Activated CD8-positive, alpha-beta memory T cell treated with anti-CD3 and anti-CD28 coated beads, Interleukin-2, amount 10 ng/mL, durations not matched to agents 7 days and 5 days (primary cell): ENCODE data around the gene RPL9. TPM values are rescaled to one million over a fixed set of nuclear protein-coding genes. Genes with fewer than 3 reads are reported as not detected.
"Not testable (repeated sequence)": the region's sequence is repeated elsewhere in the genome, so short reads cannot be mapped to it uniquely, and the experiment has no call there.

Source experiments
- ATAC-seq: fragments of 150-1000 bp; cut with Tn5 transposase; one replicate; pipeline ENCODE4 v1.10.0; 2021; ENCODE audit warnings: moderate library complexity
- CTCF ChIA-PET: fragments of 350-600 bp; sonication (Branson Sonifier 250); formaldehyde crosslinking; loops from one replicate; lab custom pipeline; 2021; ENCODE audit warnings: antibody characterized with exemption; lab: Charles Lee
- DNase-seq: peaks from one replicate; pipeline ENCODE4 v3.0.0-alpha.2; 2020
- H3K27ac Mint-ChIP-seq: one replicate; pipeline ENCODE4 v1.8.0; 2021; ENCODE audit warnings: mild to moderate bottlenecking, mixed read lengths
- H3K27me3 Mint-ChIP-seq: one replicate; pipeline ENCODE4 v1.8.0; 2021; ENCODE audit warnings: mixed read lengths
- H3K36me3 Mint-ChIP-seq: one replicate; pipeline ENCODE4 v1.8.0; 2021; ENCODE audit warnings: mild to moderate bottlenecking, mixed read lengths
- H3K4me1 Mint-ChIP-seq: one replicate; pipeline ENCODE4 v1.8.0; 2021; ENCODE audit warnings: mixed read lengths
- H3K4me3 Mint-ChIP-seq: one replicate; pipeline ENCODE4 v1.8.0; 2021; ENCODE audit warnings: mild to moderate bottlenecking, moderate library complexity, mixed read lengths
- H3K9me3 Mint-ChIP-seq: one replicate; pipeline ENCODE4 v1.8.0; 2022; ENCODE audit warnings: low read depth, mixed read lengths
- total RNA-seq, 2 experiments: library from RNA; stranded (reverse); gene quantifications; one replicate each; pipeline ENCODE4 v1.2.3, GENCODE V29; 2021

The RPL9 gene
- total RNA-seq = 100 to 1,000 TPM; 713 to 900 TPM

- Mint-ChIP-seq H3K27ac (peak within 1 kb of the TSS; percentile 98), H3K4me3 (peak within 1 kb of the TSS; percentile 98), H3K9me3 (no peaks in the 10 kb centered on the region), H3K4me1 (peaks cover 42% of the 10 kb centered on the region), H3K36me3 (peaks cover 44% of the 10 kb centered on the region), H3K27me3 (no peaks in the 10 kb centered on the region)
- DNase-seq = peak; percentile 96
- CTCF ChIA-PET = interaction anchor here (0.6 to 3.8 kb wide), 4 partner anchors 10 to 68 kb away, joined by 3 to 27 read pairs (median 4); partner anchors contain the start of gene UGDH
- peak; percentile 91 for ATAC-seq
These were observed at the start of gene RPL9, which contains the start of gene LIAS for GRCh38 chr4:39458505-39459300. Gene RPL9, minus strand, starts transcription at chr4:39458922. Its CDS starts 483 bp downstream, at chr4:39458439. Gene LIAS, plus strand, starts transcription at chr4:39459056. Its CDS starts 62 bp downstream, at chr4:39459118.

- ATAC-seq = no peak
- CTCF ChIA-PET = interaction anchor here (1.1 kb wide), 1 partner anchor 551 kb away, joined by 3 read pairs; the partner anchor contains the start of gene N4BP2
These were observed 46.9 kb upstream of the RPL9 start for GRCh38 chr4:39505581-39505980.

GRCh38 chr4:39504538-39504937 is 45.8 kb upstream of the RPL9 start:
- DNase-seq (no peak), ATAC-seq (no peak)
- CTCF ChIA-PET = no interaction called here
- Mint-ChIP-seq H3K27ac (no peak overlapping the region), H3K36me3 (peaks cover 24% of the 10 kb centered on the region), H3K4me1 (no peaks in the 10 kb centered on the region), H3K4me3 (no peak overlapping the region), H3K27me3 (no peaks in the 10 kb centered on the region), H3K9me3 (no peaks in the 10 kb centered on the region)

More at GRCh38 chr4:39505581-39505980, 46.9 kb upstream of the RPL9 start:
- no peak overlapping the region for H3K4me3 Mint-ChIP-seq
- H3K9me3 Mint-ChIP-seq = no peaks in the 10 kb centered on the region
- H3K36me3 Mint-ChIP-seq = peaks cover 24% of the 10 kb centered on the region
- H3K27ac Mint-ChIP-seq = no peak overlapping the region
- no peaks in the 10 kb centered on the region for H3K4me1 Mint-ChIP-seq
- H3K27me3 Mint-ChIP-seq = no peaks in the 10 kb centered on the region
- no peak for DNase-seq

- H3K9me3 Mint-ChIP-seq, ATAC-seq, H3K27me3 Mint-ChIP-seq, H3K4me1 Mint-ChIP-seq, H3K4me3 Mint-ChIP-seq, H3K27ac Mint-ChIP-seq, CTCF ChIA-PET: not testable (repeated sequence)
- H3K36me3 Mint-ChIP-seq = peaks cover 30% of the 10 kb centered on the region
- DNase-seq = peak; percentile 1
These were observed 43.9 kb upstream of the RPL9 start for GRCh38 chr4:39502664-39503035.

- H3K27ac Mint-ChIP-seq = no peak overlapping the region
- CTCF ChIA-PET = no interaction called here
- no peaks in the 10 kb centered on the region for H3K4me1 Mint-ChIP-seq
These were observed 43.4 kb upstream of the RPL9 start for GRCh38 chr4:39502019-39502663.

GRCh38 chr4:39498727-39499020 is 40.0 kb upstream of the RPL9 start:
- Mint-ChIP-seq H3K4me1 (no peaks in the 10 kb centered on the region), H3K27me3 (no peaks in the 10 kb centered on the region), H3K27ac (no peak overlapping the region), H3K36me3 (peaks cover 18% of the 10 kb centered on the region), H3K9me3 (no peaks in the 10 kb centered on the region), H3K4me3 (no peak overlapping the region)
- ATAC-seq (no peak), DNase-seq (no peak)
- CTCF ChIA-PET = no interaction called here

More at GRCh38 chr4:39502019-39502663, 43.4 kb upstream of the RPL9 start:
- no peak for ATAC-seq
- DNase-seq = peak; percentile 8
- H3K9me3 Mint-ChIP-seq = no peaks in the 10 kb centered on the region
- no peak overlapping the region for H3K4me3 Mint-ChIP-seq
- no peaks in the 10 kb centered on the region for H3K27me3 Mint-ChIP-seq
- H3K36me3 Mint-ChIP-seq = peaks cover 30% of the 10 kb centered on the region

GRCh38 chr4:39497909-39498726 is 39.4 kb upstream of the RPL9 start:
- DNase-seq = peak; percentile 29
- Mint-ChIP-seq H3K4me3 (no peak overlapping the region), H3K27me3 (no peaks in the 10 kb centered on the region), H3K9me3 (no peaks in the 10 kb centered on the region), H3K4me1 (no peaks in the 10 kb centered on the region), H3K36me3 (peaks cover 13% of the 10 kb centered on the region), H3K27ac (no peak overlapping the region)
- CTCF ChIA-PET = no interaction called here
- ATAC-seq = no peak

GRCh38 chr4:39495446-39496213 is 36.9 kb upstream of the RPL9 start:
- Mint-ChIP-seq H3K27ac (no peak overlapping the region), H3K36me3 (peaks cover 9% of the 10 kb centered on the region), H3K4me1 (no peaks in the 10 kb centered on the region), H3K9me3 (no peaks in the 10 kb centered on the region), H3K4me3 (no peak overlapping the region), H3K27me3 (no peaks in the 10 kb centered on the region)
- no peak for ATAC-seq
- DNase-seq = no peak
- CTCF ChIA-PET = no interaction called here

GRCh38 chr4:39494354-39494753 is 35.6 kb upstream of the RPL9 start:
- no peak overlapping the region for H3K27ac Mint-ChIP-seq
- H3K9me3 Mint-ChIP-seq = no peaks in the 10 kb centered on the region
- no peak overlapping the region for H3K4me3 Mint-ChIP-seq
- peaks cover 6% of the 10 kb centered on the region for H3K36me3 Mint-ChIP-seq
- ATAC-seq = no peak
- no peak for DNase-seq
- CTCF ChIA-PET = no interaction called here
- no peaks in the 10 kb centered on the region for H3K27me3 Mint-ChIP-seq
- no peaks in the 10 kb centered on the region for H3K4me1 Mint-ChIP-seq

- Mint-ChIP-seq H3K27ac (no peak overlapping the region), H3K9me3 (no peaks in the 10 kb centered on the region), H3K36me3 (no peaks in the 10 kb centered on the region), H3K27me3 (no peaks in the 10 kb centered on the region), H3K4me1 (no peaks in the 10 kb centered on the region), H3K4me3 (no peak overlapping the region)
- ATAC-seq (no peak), DNase-seq (no peak)
- CTCF ChIA-PET = no interaction called here
These were observed 31.6 kb upstream of the RPL9 start for GRCh38 chr4:39490322-39490721.

GRCh38 chr4:39486221-39486804 is 27.6 kb upstream of the RPL9 start:
- Mint-ChIP-seq H3K4me3 (no peak overlapping the region), H3K36me3 (no peaks in the 10 kb centered on the region), H3K9me3 (no peaks in the 10 kb centered on the region), H3K27ac (no peak overlapping the region), H3K4me1 (no peaks in the 10 kb centered on the region), H3K27me3 (no peaks in the 10 kb centered on the region)
- DNase-seq (no peak), ATAC-seq (no peak)
- CTCF ChIA-PET = no interaction called here

- Mint-ChIP-seq H3K4me1 (no peaks in the 10 kb centered on the region), H3K27ac (no peak overlapping the region), H3K27me3 (no peaks in the 10 kb centered on the region), H3K4me3 (no peak overlapping the region), H3K9me3 (no peaks in the 10 kb centered on the region), H3K36me3 (no peaks in the 10 kb centered on the region)
- CTCF ChIA-PET = no interaction called here
- no peak for ATAC-seq
- no peak for DNase-seq
These were observed 26.0 kb upstream of the RPL9 start for GRCh38 chr4:39484582-39485272.
